GM21360 (cell line): Measurements from ENCODE around the gene OBI1.

Source experiments
- ATAC-seq: cut with Tn5 transposase; IDR thresholded peaks from one replicate; pipeline ENCODE4 v1.9.1; 2021; ENCODE audit warnings: mild to moderate bottlenecking, moderate library complexity; ENCODE audit not compliant: unreplicated experiment

OBI1 gene

DNA sequence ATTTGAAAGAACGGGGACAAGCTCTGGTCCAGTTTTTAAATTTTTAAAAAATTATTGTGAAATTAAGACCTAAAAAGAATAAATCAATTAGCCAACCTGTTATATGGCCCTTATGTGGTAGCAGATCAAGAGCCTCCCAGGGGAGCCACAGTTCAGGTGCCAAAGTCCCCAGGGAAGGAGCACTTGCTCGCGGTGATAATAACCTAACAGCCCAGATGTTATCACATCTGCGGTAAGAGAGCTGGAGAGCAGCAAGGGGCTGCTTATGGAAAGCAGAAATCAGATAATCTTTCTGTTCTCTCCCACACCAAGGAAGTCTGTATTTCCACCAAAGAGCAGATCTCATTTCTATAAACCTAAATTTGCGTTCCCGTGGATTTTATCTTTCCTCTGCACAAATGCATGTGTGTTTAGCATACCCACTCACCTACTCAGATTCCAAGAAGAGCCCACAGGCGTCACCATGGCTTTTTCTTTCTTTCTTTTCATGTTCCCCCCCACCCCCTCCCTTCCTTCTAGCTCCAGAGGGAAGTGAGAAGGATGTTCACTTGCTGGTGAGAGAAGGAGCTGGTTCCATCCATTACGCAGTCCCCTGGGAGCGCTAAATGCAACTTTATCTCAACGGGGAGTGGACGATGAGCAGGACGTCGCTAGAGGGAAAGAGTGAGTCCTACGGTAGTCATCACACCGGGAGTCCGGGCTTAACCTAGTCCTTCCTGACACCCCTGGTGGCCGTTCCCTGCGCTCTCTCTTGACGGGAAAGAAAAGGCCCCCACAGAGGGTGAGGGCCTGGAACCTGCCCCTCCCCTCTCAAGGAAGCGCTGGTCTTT, 54.0 kb downstream of the OBI1 start:
- no peak for ATAC-seq

DNA sequence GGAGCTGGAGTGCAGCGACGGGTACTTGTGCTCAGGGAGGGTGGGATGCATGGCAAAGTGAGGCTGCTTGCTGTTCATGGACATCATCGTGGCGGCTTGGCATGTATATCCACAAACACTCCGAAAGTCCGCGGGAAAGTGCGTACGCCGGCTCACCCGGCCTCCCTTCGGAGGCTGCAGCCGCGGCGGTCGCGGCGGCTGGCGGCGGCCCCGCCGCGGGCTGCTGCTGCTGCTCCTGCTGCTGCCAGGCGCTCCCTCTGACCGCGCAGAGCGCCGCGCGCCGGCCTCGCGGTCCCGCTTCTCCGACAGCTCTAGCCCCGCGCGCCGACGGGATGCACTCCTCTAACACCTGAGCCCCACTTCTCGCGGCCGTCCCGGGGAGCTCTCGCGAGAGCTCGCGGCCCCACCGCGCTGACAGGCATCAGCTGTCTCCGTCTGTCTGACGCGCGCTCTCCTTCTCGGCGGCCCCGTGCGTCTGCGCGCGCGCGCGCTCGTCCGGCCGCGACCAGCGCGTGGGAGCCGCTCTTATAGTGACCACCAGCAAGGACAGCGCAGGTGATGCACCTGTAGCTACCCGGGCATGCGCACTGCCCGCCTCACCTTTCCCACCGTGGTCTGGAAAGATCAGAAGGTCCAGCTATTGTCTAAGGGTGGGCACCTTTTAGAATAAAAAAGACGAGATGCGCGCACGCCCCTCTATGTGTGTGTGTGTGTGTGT, 55.6 kb downstream of the OBI1 start, which contains the start of gene POU4F1:
TSS of gene POU4F1 (minus strand) at position 313 of the 718 bp plus-strand sequence. CDS start at position 87, 226 bp downstream.
- peak; percentile 91 for ATAC-seq

- peak; percentile 22 for ATAC-seq
Measured at GRCh38 chr13:78602561-78603239, 56.3 kb downstream of the OBI1 start.

GRCh38 chr13:78601874-78602560, 56.9 kb downstream of the OBI1 start:
- no peak for ATAC-seq

DNA sequence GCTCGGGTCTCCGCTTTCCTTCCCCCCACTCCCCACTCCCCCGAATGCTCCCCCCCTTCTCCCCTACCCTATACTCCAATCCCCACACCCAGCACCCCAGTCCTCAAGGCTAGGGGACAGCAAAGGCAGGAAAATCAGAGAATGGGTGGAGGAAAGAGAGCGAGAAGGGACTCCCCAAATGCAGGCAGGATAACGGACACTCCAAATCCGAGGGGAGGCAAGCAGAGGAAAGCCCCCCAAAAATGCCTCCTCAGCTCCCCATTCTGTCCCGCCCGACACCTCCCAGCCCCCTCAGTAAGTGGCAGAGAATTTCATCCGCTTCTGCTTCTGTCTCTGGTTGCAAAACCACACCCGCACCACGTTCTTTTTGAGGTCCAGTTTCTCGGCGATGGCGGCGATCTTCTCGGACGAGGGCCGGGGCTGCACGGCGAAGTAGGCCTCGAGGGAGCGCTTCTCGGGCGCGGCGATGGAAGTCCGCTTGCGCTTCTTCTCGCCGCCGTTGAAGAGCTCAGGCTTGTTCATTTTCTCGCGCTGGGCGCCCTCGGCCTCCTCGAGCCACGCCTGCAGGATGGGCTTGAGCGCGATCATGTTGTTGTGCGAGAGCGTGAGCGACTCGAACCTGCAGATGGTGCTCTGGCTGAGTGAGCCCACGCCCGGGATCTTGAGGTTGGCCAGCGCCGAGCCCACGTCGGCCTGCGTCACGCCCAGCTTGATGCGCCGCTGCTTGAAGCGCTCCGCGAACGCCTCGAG, 57.7 kb downstream of the OBI1 start:
- ATAC-seq, result no peak

DNA sequence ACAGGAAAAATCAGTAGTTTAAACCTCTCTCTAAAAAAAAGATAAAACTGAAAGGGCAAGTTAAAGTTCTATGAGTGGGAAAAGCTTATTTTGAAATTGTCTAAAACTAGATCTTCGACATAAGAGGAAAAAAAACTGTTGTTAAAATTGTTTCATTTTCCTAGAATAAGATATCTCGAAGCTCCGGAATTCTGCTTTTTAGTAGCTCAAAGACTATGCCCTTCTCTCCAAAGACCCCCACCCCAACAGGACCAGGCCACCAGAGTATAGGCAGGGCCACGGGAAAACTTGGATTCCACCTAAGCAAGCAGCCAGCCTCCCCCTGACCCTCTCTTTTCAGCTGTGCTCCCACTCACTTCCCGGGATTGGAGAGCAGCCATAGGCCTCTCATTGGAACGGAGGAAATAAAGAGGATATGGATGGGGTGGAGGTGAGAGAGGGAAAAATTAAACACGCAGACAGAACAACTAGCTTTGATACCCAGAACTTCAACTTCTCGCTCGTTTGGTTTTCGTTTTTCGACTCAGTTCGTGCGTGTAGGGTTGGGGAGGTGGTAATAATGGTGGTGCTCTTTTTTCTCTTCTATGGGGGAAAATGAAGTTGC, 58.6 kb downstream of the OBI1 start:
- ATAC-seq, result no peak

- ATAC-seq, result no peak
Measured at GRCh38 chr13:78599645-78600279, 59.2 kb downstream of the OBI1 start.

- ATAC-seq, result no peak
Measured at GRCh38 chr13:78598966-78599644, 59.9 kb downstream of the OBI1 start.

DNA sequence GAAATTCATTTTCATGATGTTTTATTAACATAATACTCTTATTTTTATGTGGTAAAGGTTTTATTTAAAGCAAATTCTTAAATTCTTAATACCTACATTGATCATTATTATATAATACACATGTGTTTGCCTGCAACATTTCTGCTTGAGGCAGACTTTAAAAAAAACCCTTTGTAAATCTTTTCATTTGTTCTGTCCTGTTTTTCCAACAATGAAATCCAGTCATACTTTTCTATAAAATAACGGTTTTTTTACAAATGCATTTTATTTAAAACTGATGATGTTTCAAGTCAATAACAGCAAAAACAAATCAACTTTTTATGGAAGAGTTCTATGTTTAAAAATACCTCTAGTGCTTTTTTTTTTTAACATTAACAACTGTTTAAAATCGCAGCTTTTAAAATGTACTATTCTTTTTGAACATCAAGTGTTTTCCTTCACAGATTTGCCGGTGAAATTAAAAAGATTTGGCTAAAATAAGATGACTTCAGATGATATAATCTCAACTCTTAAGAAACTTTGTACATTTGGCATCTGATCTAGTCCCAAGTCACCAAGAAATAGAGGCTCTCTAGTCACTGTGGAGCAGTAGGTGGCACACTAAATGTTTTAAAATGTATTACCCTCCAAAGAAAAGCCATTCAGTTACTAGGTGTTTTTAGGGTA, 60.7 kb downstream of the OBI1 start:
- ATAC-seq, result no peak

GRCh38 chr13:78597602-78597932, 61.4 kb downstream of the OBI1 start:
- ATAC-seq, result no peak

DNA sequence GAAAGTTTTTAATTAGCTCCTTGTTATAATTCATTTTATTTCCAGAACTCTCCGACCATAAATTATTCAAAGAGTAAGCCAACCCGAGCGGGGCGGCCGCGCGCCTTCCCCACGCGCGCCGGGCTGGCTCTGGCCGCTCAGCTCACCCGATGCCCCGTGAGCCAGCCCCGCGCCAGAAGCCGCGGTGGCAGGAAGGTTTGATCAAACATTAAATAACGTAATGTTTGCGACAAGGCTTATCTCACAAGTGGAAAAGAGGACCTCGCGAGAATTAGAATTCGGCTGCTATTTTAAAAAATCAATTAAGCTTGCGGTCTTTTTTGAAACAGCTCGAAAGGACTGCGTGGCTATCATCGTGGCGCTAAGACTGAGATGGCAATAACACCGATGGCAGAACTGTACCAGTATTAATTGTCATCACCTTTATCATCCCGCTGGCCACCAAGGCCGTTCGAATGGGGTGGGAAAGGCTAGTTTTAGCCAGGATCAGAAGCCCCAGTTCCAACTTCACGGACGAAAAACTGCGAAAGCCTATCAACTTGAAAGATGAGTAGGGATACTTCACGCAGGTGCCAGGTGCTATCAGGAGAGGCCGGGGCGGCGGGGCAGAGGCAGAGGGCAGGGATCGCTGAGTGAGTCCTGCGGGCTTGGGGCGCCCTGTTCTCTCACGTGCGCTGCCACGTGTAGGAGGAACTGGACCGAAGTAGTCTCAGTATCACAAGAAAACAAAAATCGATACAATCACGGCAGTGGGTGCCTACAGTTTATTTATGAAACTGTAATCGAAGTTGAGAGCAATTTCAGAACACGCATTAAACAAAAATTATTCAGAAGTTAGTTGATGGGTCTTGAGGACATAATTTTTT, 62.0 kb downstream of the OBI1 start:
- no peak for ATAC-seq

DNA sequence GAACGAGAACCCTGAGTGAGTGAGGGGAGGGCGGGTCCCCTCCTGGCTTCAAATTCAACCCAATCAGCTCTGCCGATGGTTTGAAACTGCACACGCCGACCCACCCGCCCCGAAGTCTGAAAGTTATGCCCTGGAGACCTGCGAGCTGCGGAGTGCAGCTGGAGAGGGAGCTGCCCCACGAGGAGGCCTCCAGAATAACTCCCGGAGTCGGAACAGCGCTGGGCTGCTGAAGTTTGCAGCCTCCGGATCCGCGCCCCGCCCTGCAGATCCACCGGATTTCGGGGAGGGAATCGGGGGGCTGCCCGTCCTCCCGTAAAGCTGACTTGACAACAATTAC, 62.6 kb downstream of the OBI1 start:
- peak; percentile 24 for ATAC-seq

DNA sequence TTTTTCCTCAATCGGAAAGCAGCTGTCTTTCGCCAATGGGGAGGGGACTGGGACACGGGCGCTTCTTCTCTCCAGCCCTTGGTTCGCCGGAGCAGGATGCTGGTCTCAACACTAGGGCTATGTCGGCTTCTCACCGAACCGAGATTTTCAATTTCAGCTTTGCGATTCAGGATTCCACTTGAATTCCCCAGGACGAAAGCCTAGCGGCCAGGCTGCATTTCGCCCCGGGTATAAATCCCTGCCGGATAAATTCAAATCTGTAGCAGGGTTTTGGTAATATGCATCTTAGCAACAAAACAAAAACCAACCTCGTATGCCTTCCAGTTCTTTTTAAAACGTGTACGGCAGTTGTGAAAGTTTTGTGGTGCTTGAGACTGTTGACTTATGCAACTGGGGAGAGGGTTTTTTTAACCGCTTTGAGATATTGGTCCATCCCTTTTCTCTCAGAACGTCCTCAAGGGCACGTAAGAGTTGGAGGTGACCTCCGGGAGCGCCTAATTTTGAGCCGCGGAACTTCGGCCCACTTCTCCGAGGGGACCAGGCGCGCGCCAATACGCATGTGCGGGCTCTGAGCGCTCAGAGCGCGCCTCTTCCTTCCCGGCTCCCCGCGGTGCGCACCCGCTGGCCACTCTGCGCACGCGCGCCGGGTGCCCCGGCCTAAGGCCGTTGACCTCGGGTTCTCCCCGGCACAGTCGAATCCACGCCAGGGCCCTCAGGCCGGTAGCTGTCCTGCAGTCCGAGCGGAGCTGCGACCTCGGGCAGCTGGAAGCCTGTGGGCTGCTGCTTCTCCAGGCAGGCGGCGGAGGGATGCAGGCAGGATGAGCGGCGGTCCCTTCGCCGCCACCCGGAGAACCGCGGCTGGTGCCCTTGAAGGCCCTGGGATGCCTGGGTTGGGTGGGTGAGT, 63.2 kb downstream of the OBI1 start:
- peak; percentile 88 for ATAC-seq

GRCh38 chr13:78594456-78594975, 64.4 kb downstream of the OBI1 start:
- no peak for ATAC-seq

- ATAC-seq, result no peak
Measured at GRCh38 chr13:78593652-78594455, 65.1 kb downstream of the OBI1 start.

DNA sequence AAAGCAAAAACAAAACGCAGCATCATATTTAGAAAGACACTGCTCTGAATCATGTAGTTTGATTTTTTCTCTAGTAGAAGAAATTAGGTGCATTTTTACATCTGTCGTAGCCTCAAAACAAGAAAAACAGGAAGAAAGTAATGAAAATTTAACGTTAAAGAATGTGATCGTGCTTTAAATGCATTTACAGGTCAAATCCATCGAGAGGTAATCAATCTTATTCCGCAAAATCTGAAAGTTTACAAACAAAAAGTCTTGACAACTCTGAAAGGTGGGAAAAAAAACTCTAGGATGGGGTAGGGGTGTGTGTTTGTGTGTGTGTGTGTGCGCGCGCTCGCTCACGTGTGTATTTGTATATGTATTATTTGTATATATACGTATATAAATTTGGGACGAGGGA, 65.8 kb downstream of the OBI1 start:
- ATAC-seq, result no peak
